Gastroesophageal sphincter (tissue), 4 donors: ENCODE results near the gene PLCB1. TPM values are rescaled to one million over a fixed set of nuclear protein-coding genes. Genes with fewer than 3 reads are reported as not detected.

Experiments used
- ATAC-seq: fragments of 150-250 bp; one replicate; pipeline ENCODE4 v1.9.1; 2016; ENCODE audit warnings: mild to moderate bottlenecking, moderate library complexity
- H3K27ac ChIP-seq, 4 donors: fragments of 200-600 bp; sonication (generic) in 3 of 4; 1 replicate in 3 of 4; 2 replicates in 1 of 4; pipeline ENCODE4 v1.5.1; 2016 to 2019
- H3K27me3 ChIP-seq: fragments of 200-600 bp; sonication (generic); one replicate; pipeline ENCODE4 v1.5.1; 2019
- H3K36me3 ChIP-seq, 2 donors: fragments of 200-600 bp; sonication (generic); one replicate each; pipeline ENCODE4 v1.5.1; 2019; ENCODE audit warnings: control low read depth in 1 of 2
- H3K4me1 ChIP-seq, 3 donors: fragments of 200-600 bp; sonication (generic); 1 replicate in 2 of 3; 2 replicates in 1 of 3; pipeline ENCODE4 v1.5.1; 2016 to 2019; ENCODE audit warnings: control low read depth in 2 of 3
- H3K4me3 ChIP-seq, 2 donors: fragments of 200-600 bp; sonication (generic); one replicate each; pipeline ENCODE4 v1.5.1; 2019; ENCODE audit warnings: mild to moderate bottlenecking in 1 of 2, moderate library complexity in 1 of 2
- H3K9me3 ChIP-seq, 3 donors: fragments of 200-600 bp; sonication (generic); one replicate each; pipeline ENCODE4 v1.5.1; 2017 to 2019; ENCODE audit warnings: control low read depth in 2 of 3
- CTCF ChIP-seq, 4 experiments: fragments of 200-600 bp in 2 of 4; fragments of 450-650 bp in 2 of 4; sonication (generic) in 1 of 4; IDR thresholded peaks; one replicate each; pipeline ENCODE4 v1.5.1; 2017 to 2019; ENCODE audit warnings: antibody characterized with exemption in 4 of 4, mild to moderate bottlenecking in 2 of 4, moderate library complexity in 2 of 4
- EP300 ChIP-seq: sonication (generic); formaldehyde crosslinking; IDR thresholded peaks from one replicate; pipeline ENCODE4 v1.6.1; 2017; ENCODE audit warnings: antibody characterized with exemption, mild to moderate bottlenecking
- POLR2A ChIP-seq, 2 donors: fragments of 450-650 bp; IDR thresholded peaks; one replicate each; pipeline ENCODE4 v1.6.1; 2017; ENCODE audit warnings: antibody characterized with exemption in 2 of 2, mild to moderate bottlenecking in 2 of 2, moderate library complexity in 1 of 2
- POLR2AphosphoS5 ChIP-seq: sonication (generic); formaldehyde crosslinking; IDR thresholded peaks from one replicate; pipeline ENCODE4 v1.6.1; 2017; ENCODE audit warnings: antibody characterized with exemption
- WGBS, 2 donors: methylation state at CpG; one replicate each; pipeline ENCODE4 v1.1.5; 2018; ENCODE audit warnings: low coverage in 1 of 2; 5-methylcytosine and 5-hydroxymethylcytosine counted together
- total RNA-seq, 4 donors: library from RNA; depleted of rRNA; stranded (reverse); fragments of >200 nt; gene quantifications; one replicate each; pipeline ENCODE4 v1.1.0, GENCODE V29; 2016

The PLCB1 gene
- total RNA-seq, 4 donors from 2014 or later: 60.8 to 104 (median 69.0) TPM

GRCh38 chr20:8498571-8498970, 366.5 kb downstream of the PLCB1 start:
- no peak overlapping the region for H3K4me3 ChIP-seq
- H3K4me1 ChIP-seq: peaks cover 0 to 13% (median 3%) of the 10 kb centered on the region in 3 donors
- 97 to 100% methylated on average over 4 to 7 of the region's 8 CpGs for WGBS, 2 donors
- no peaks in the 10 kb centered on the region for H3K9me3 ChIP-seq
- ATAC-seq: no peak
- H3K27ac ChIP-seq: no peak overlapping the region
- no peaks in the 10 kb centered on the region for H3K36me3 ChIP-seq
- no peaks in the 10 kb centered on the region for H3K27me3 ChIP-seq
- no peak for TF ChIP-seq CTCF (IDR thresholded peaks at IDR 0.05)

DNA sequence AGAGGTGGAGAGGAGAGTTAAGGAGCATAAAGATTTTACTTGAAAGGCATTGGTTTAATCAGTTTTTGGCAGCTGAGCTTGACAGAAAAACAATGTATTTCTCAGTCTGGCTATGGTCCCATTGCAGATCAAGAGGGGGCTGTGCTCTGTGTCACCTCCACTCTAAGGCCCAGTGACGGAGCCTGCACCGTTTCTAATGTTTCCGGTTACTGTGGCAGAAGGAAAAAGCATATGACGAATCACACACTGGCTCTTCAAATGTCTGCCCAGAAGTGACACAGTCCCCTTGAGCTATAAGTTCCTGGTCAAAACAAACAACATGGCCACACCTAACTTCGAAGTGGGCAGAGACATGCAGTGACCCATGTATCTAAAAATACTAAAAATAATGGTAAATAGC, 372.0 kb downstream of the PLCB1 start:
- TF ChIP-seq CTCF (IDR thresholded peaks at IDR 0.05) (no peak), POLR2A (IDR thresholded peaks at IDR 0.05) (no peak), EP300 (no peak)

GRCh38 chr20:8505476-8506200, 373.6 kb downstream of the PLCB1 start:
- Histone ChIP-seq H3K36me3 (no peaks in the 10 kb centered on the region), H3K27ac (no peak overlapping the region), H3K4me1 (peaks cover 0 to 10% (median 0%) of the 10 kb centered on the region in 3 donors), H3K9me3 (no peaks in the 10 kb centered on the region), H3K27me3 (no peaks in the 10 kb centered on the region), H3K4me3 (no peak overlapping the region)
- TF ChIP-seq EP300 (no peak), POLR2A (IDR thresholded peaks at IDR 0.05) (no peak), POLR2AphosphoS5 (no peak), CTCF (IDR thresholded peaks at IDR 0.05) (no peak)
- ATAC-seq: no peak
- whole genome bisulfite sequencing, 2 donors: 62 to 71% methylated on average over 3 to 4 of the region's 4 CpGs

More for the DNA sequence above, 372.0 kb downstream of the PLCB1 start:
- Histone ChIP-seq H3K4me1 (no peaks in the 10 kb centered on the region), H3K27ac (no peak overlapping the region), H3K27me3 (no peaks in the 10 kb centered on the region), H3K9me3 (no peaks in the 10 kb centered on the region), H3K36me3 (no peaks in the 10 kb centered on the region), H3K4me3 (no peak overlapping the region)
- ATAC-seq: no peak
- WGBS, 2 donors: 68 to 81% methylated on average over 2 to 5 of the region's 5 CpGs

- Histone ChIP-seq H3K4me1 (peaks cover 0 to 10% (median 0%) of the 10 kb centered on the region in 3 donors), H3K36me3 (no peaks in the 10 kb centered on the region), H3K9me3 (no peaks in the 10 kb centered on the region), H3K27me3 (no peaks in the 10 kb centered on the region), H3K4me3 (no peak overlapping the region), H3K27ac (no peak overlapping the region)
- ATAC-seq: no peak
- TF ChIP-seq POLR2A (IDR thresholded peaks at IDR 0.05) (no peak), EP300 (no peak), CTCF (IDR thresholded peaks at IDR 0.05) (no peak), POLR2AphosphoS5 (no peak)
- 90 to 93% methylated on average over 3 of the region's 3 CpGs for WGBS, 2 donors
Measured at GRCh38 chr20:8507231-8507630, 375.2 kb downstream of the PLCB1 start.

DNA sequence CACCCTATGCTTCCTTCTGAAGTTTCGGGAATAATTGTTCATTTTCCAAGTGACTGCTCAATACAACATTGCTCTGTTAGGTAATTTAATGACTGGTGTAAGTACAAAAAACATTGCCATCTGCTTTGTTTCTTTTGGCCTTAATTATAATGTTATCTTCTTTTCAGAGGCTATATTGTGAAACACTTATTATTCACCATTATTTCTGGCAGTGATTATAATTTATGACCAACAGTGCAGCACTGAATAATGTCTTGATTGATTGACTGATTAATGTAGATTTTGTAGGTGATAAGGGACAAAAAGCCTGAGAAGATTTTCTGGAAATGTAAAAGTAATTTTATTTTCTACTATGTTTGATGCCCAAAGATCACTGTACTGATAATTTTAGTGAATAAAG, 377.7 kb downstream of the PLCB1 start:
- no peak overlapping the region for H3K4me3 ChIP-seq
- H3K36me3 ChIP-seq: no peaks in the 10 kb centered on the region
- TF ChIP-seq POLR2AphosphoS5 (peak; percentile 21), CTCF (IDR thresholded peaks at IDR 0.05) (no peak), POLR2A (IDR thresholded peaks at IDR 0.05) (no peak), EP300 (no peak)
- no peaks in the 10 kb centered on the region for H3K9me3 ChIP-seq
- peaks cover 0 to 10% (median 0%) of the 10 kb centered on the region in 3 donors for H3K4me1 ChIP-seq
- H3K27ac ChIP-seq: no peak overlapping the region
- no peak for ATAC-seq
- WGBS, 2 donors: 50 to 55% methylated on average over 1 of the region's 1 CpG
- H3K27me3 ChIP-seq: no peaks in the 10 kb centered on the region
